Astrocyte (in vitro differentiated cells and primary cell): ENCODE data around the gene PLEKHO2.

Experiments used
- EZH2 ChIP-seq: IDR thresholded peaks from 2 replicates; pipeline ENCODE4 v1.6.1; 2012; ENCODE audit warnings: mild to moderate bottlenecking, low read length, inconsistent platforms; ENCODE audit not compliant: insufficient read depth
- TF ChIP-seq, protein P1 (sequence below): IDR thresholded peaks from 2 replicates; pipeline ENCODE4 v1.5.1; 2011; ENCODE audit warnings: low read depth, mild to moderate bottlenecking, inconsistent platforms, low read length, moderate library complexity; ENCODE audit not compliant: insufficient read depth

- no peak for TF ChIP-seq EZH2
- TF ChIP-seq, protein P1, sequence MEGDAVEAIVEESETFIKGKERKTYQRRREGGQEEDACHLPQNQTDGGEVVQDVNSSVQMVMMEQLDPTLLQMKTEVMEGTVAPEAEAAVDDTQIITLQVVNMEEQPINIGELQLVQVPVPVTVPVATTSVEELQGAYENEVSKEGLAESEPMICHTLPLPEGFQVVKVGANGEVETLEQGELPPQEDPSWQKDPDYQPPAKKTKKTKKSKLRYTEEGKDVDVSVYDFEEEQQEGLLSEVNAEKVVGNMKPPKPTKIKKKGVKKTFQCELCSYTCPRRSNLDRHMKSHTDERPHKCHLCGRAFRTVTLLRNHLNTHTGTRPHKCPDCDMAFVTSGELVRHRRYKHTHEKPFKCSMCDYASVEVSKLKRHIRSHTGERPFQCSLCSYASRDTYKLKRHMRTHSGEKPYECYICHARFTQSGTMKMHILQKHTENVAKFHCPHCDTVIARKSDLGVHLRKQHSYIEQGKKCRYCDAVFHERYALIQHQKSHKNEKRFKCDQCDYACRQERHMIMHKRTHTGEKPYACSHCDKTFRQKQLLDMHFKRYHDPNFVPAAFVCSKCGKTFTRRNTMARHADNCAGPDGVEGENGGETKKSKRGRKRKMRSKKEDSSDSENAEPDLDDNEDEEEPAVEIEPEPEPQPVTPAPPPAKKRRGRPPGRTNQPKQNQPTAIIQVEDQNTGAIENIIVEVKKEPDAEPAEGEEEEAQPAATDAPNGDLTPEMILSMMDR = no peak
Measured at GRCh38 chr15:64865998-64866520, 24.3 kb downstream of the PLEKHO2 start.
